GM19099 (cell line): ENCODE data around the gene PATL1.

ENCODE experiments used
- POLR2A ChIP-seq: IDR thresholded peaks from 3 replicates; pipeline ENCODE4 v1.6.1; 2011; ENCODE audit warnings: low read depth; ENCODE audit not compliant: insufficient read length; ENCODE audit errors: extremely low read depth

The PATL1 gene, protein sequence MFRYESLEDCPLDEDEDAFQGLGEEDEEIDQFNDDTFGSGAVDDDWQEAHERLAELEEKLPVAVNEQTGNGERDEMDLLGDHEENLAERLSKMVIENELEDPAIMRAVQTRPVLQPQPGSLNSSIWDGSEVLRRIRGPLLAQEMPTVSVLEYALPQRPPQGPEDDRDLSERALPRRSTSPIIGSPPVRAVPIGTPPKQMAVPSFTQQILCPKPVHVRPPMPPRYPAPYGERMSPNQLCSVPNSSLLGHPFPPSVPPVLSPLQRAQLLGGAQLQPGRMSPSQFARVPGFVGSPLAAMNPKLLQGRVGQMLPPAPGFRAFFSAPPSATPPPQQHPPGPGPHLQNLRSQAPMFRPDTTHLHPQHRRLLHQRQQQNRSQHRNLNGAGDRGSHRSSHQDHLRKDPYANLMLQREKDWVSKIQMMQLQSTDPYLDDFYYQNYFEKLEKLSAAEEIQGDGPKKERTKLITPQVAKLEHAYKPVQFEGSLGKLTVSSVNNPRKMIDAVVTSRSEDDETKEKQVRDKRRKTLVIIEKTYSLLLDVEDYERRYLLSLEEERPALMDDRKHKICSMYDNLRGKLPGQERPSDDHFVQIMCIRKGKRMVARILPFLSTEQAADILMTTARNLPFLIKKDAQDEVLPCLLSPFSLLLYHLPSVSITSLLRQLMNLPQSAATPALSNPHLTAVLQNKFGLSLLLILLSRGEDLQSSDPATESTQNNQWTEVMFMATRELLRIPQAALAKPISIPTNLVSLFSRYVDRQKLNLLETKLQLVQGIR

DNA sequence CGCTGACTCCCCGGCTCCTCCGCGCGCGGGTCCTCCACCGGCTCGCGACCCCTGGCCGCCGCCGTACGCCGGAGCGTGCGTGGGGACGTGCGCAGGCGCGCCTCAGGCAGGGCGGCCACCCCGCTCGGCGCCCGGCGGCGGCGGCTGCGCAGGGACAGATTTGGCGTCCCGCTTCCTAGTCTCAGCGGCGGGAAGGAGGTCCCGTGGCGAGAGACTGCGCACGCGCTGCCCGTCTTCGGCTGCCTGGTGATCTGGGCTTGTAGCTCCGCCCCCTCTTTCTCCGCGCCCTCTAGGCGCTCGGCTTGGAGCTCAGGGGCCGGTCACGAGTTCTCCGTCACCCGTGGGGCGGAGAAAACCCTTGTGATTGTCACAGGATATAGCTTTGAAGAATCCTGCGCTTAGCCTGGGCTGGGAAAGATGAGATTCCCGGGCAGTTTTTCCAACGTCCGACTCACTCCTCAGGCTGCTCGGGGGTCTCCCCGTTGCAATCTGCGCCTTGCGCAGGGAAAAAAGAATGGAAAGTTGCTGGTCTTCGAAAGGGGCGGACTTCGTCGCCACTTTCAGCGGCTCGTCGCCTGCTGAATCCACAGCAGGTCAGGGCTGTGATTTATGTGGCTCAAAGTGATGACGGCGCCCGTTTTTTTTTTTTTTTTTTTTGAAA, at the start of gene PATL1:
Gene PATL1 (minus strand): TSS at position 88 of the 661 bp plus-strand sequence. CDS start 142 bp downstream, outside the sequence.
- TF ChIP-seq POLR2A: peak; percentile 85

DNA sequence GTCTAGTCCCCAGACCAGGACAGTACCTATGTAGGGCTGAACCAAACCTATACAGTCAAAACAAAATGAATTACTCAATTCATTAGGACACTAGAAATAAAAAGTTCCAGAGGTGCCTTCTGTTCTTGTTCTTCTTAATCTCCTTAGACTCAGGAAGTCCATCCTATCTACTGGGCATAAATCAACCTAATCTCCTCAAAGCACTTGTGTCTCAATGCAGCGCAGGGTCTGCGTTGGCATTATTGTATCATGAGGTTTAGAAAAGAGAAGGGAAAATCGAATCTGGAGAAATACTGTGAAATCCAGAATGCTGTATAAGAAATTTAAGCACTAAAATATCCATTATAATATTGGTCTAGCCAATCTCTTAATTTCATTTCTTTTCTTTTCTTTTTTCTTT, 47.2 kb upstream of the PATL1 start:
- TF ChIP-seq POLR2A: no peak

- no peak for TF ChIP-seq POLR2A
Measured at GRCh38 chr11:59713745-59714144, 44.9 kb upstream of the PATL1 start, which contains the start of gene OR10V1. OR10V1 (minus strand) TSS chr11:59713845; CDS start chr11:59713845, 0 bp downstream.

DNA sequence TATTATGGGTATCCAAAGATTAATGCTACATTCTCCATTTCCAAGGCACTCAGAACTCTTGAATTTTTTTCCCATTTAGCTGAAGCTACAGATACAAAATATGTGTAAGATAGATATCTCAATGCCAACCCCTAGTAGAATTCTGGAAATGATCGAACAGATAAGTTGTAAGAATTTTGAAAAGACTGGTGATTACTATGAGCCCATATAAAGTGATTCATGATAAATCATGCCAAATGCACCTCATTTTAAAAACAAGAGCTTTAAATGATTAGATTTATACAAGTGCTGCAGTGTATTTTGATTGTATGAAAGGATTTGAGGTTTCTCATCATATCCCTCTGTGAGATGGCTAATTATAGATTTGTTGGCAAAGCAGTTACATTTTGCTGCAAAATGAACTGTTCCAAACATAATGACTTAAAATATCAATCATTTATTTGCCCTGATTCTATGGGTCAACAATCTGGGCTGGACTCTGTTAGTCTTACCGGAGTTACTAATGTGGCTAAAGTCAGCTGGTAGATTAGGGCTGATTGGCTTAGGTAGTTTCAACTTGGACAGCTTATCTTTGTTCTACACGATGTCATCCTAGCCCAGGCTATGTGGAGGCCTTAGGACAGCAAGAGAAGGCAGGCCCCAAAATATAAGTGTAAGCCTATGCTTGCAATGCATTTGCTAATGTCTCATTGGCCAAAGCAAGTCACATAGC, 41.5 kb upstream of the PATL1 start:
- TF ChIP-seq POLR2A: no peak

DNA sequence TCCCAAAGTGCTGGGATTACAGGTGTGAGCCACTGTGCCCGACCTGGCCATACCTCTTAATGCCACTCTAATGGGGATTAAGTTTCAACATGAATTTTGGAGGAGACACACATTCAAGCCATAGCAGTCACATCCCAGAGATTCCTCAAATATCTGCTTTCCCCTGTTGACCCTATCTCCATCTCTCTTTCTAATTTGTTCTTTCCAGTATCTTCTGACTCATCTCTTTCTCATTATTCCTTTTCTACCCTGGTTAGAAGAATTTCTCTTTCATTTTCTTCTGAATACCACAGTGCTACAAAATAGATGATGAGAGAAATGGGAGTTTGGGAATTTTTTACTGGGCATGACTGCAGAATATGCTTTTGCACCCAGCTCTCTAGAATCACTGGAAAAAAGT, 39.7 kb upstream of the PATL1 start:
- no peak for TF ChIP-seq POLR2A

GRCh38 chr11:59707371-59707770, 38.5 kb upstream of the PATL1 start:
- no peak for TF ChIP-seq POLR2A

GRCh38 chr11:59706518-59707285, 37.9 kb upstream of the PATL1 start:
- no peak for TF ChIP-seq POLR2A

- TF ChIP-seq POLR2A: no peak
Measured at GRCh38 chr11:59705294-59705693, 36.5 kb upstream of the PATL1 start.

DNA sequence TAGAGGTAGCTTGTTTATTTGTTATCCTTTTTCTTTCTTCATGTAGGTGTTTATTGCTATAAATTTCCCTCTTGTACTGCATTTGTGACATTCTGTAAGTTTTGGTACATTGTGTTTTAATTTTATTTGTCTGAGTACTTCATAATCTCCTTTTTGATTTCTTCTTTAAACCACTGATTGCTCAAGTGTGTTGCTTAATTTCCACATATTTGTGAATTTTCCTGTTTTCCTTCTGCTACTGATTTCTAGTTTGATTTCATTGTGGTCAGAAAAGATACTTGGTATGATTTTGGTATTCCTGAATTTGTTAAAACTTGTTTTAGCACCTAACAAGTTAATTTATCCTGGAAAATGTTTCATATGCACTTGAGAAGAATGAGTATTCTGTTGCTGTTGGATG, 29.7 kb upstream of the PATL1 start:
- TF ChIP-seq POLR2A: no peak

- no peak for TF ChIP-seq POLR2A
Measured at GRCh38 chr11:59692915-59693314, 24.1 kb upstream of the PATL1 start.

- no peak for TF ChIP-seq POLR2A
Measured at GRCh38 chr11:59691156-59691555, 22.3 kb upstream of the PATL1 start.

- TF ChIP-seq POLR2A: no peak
Measured at GRCh38 chr11:59689015-59689414, 20.2 kb upstream of the PATL1 start.

DNA sequence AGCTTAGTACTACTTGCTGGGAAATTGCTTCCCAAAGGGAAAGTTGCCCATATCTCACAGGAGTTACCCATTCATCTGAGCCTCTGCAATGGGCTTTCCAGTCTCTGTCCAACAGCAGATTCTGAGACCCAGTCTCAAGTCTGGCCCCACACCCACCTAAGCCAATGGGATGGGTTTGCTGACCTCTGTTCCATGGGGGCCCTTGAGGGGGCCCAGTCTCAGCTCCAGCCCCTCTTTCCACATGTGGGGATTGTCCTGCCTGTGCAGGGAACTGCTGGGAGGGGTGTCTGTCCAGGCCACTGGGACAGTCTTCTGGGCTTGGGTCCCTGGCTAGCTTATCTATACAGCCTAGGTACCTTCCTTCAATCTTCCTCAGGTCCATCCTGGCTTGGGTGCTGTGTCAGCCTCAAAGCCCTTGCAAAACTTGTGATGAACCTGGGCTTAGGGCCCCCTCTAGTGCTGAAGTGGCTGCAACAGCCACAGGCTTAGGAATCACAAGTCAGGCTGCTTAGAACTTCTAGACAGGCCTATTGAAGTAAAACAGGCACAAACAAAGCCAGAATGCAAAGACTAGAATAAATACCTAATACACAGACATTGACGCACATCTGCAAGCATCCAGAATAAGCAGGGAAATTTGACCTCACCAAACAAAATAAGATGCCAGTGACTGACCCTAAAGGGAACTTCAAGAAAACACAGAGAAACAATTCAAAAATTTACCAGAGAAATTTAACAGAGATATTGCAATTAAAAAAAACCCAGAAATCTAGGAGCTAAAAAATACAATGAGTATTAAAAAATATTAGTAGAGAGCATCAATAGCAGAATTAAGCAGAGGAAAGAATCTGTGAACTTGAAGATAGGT, 11.7 kb upstream of the PATL1 start:
- no peak for TF ChIP-seq POLR2A
